ENCODE results near the gene CALCR.
"Not testable (repeated sequence)": the region's sequence is repeated elsewhere in the genome, so short reads cannot be mapped to it uniquely, and the experiment has no call there.

CALCR gene

DNA sequence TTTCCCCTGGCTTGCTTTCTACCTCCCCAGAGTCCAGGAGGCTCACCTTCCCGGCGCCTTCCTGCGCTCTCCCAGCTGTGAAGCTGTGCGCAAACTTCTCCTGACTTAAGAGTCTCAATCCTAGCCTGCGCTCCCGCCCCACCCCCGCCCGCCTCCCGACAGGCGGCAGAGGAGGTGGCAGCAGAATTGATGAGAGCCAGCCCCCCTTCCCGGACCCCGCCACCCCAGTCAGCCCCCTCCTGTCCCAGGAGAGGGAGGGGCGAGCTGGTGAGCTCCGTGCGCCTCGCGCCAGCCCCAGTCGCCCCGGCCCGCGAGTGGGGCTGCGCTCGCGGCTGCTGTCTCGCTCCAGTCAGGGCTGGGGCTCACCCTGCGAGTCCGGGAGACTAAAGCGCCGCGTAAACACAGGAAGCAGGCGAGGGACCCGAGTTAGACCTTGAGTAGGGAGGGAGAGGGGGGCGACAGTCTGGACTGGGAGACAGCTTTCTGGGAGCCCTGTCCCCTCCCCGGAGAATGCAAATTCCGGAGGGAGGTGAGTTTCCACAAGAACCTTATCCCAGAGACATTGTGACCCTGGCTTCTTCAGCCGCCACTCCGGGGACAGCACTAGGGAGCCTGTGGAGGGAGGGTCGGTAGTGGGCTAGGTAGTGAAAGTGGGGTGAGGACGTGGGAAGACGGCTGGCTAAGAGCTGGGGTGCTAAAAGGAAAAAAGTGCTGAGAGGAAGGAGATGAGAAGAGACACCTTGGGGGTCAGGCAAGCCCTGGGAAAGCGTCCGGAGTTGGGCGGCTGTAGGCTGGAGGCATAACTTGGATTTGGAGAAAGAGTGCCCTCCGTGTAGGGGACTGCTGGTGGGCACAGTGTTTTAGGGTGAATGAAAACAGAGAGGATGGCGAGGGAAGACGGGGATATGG, at the start of gene CALCR:
TSS of gene CALCR (minus strand) at position 79 of the 909 bp plus-strand sequence. CDS start 87,743 bp downstream, outside the sequence.
- no peaks in the 10 kb centered on the region for H3K9me3 Mint-ChIP-seq
- H3K36me3 Mint-ChIP-seq (ENCODE audit: low read depth), result no peaks in the 10 kb centered on the region
- peaks cover 43% of the 10 kb centered on the region for H3K27me3 Mint-ChIP-seq

DNA sequence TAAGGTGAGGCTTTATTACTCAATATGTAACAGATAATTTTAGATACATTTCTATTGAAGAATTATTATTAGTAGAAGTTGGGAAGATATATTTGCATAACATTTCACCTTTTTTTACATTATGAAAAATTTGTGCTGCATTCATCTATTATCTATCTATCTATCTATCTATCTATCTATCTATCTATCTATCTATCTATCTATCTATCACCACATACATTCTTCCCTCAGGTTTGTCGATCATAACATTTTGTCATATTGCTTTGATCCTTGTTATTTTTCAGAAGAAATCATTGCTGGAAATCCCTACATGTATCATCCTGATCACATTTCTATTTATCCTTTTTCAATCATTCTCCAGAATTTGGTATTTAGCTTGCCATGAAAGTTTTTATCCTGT, 49.3 kb upstream of the CALCR start:
- Mint-ChIP-seq H3K4me3 (no peak overlapping the region), H3K27me3 (peaks cover 3% of the 10 kb centered on the region), H3K9me3 (peaks cover 7% of the 10 kb centered on the region)

More for the DNA sequence above, at the start of gene CALCR:
- no peak within 1 kb of the TSS for H3K27ac Mint-ChIP-seq
- H3K4me1 Mint-ChIP-seq (ENCODE audit: low read depth), result no peaks in the 10 kb centered on the region
- H3K4me3 Mint-ChIP-seq, result no peak within 1 kb of the TSS

DNA sequence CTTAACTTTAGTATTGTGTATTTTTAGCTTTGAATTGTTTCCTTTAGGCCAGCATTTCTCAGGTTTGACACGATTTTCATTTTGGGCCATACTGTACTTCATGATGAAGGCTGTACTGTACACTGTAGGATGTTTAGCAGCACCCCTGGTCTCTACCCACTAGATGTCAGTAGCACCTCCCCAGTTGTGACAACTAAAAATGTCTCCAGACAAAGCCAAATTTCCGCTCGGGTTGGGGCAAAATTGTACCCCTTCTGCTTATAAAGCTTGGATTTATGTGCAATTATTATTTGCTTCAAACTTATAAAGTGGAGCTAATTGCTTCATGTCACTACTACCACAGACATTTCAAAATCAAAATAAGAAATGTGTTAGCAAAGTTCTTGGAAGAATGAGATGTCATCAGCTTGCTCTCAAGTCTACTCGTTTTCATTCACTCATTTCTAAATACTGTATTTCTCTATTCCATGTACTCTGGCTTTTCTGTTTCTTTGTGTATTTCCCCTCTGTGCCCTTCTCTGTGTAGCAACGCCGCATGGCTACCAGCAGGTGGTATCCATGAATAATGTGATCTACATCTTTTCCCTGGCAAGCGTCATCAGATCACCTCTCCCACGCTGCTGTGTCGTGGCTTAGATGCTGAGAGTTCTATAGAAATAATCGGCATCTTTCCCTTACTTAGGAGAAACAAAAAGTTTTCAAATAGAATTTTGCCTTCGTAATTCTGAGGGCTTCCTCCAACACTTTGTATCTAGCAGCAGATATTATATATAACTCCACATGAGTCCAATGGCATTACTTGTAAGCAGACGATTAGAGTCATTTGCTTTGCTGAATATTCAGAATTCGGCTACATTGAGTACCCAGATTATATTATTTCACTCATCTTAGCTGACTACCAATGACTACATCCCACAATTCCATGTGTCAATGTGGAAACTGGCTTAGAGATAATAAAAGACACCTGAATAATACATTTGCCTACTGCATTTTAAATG, 47.8 kb upstream of the CALCR start:
- Mint-ChIP-seq H3K36me3 (ENCODE audit: low read depth) (no peaks in the 10 kb centered on the region), H3K4me1 (ENCODE audit: low read depth) (no peaks in the 10 kb centered on the region), H3K9me3 (peaks cover 7% of the 10 kb centered on the region), H3K27me3 (peaks cover 3% of the 10 kb centered on the region), H3K4me3 (no peak overlapping the region), H3K27ac (no peak overlapping the region)

More for the DNA sequence above, 49.3 kb upstream of the CALCR start:
- no peaks in the 10 kb centered on the region for H3K36me3 Mint-ChIP-seq (ENCODE audit: low read depth)
- H3K4me1 Mint-ChIP-seq (ENCODE audit: low read depth), result no peaks in the 10 kb centered on the region
- H3K27ac Mint-ChIP-seq, result no peak overlapping the region

DNA sequence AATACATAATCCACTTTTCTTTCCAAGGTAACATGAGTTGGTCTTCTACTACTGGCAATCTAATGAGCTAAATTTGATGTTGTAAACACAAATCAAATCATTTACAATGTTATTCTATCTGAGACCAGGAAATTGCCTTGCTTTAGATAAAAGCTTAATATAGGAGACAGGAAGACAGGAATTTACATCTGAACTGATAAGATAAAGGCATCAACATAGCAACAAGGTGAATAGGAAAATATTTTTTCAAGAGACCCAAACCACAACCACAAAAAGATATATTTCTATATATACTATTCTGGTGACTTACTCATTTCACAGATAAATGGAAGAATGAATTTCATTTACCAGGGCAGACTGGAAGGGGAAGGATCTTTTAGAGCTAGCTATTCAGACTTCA, 46.3 kb upstream of the CALCR start:
- H3K36me3 Mint-ChIP-seq (ENCODE audit: low read depth), result no peaks in the 10 kb centered on the region
- no peaks in the 10 kb centered on the region for H3K4me1 Mint-ChIP-seq (ENCODE audit: low read depth)
- H3K27me3 Mint-ChIP-seq, result peaks cover 3% of the 10 kb centered on the region
- no peaks in the 10 kb centered on the region for H3K9me3 Mint-ChIP-seq
- H3K4me3 Mint-ChIP-seq, result no peak overlapping the region
- H3K27ac Mint-ChIP-seq, result no peak overlapping the region

DNA sequence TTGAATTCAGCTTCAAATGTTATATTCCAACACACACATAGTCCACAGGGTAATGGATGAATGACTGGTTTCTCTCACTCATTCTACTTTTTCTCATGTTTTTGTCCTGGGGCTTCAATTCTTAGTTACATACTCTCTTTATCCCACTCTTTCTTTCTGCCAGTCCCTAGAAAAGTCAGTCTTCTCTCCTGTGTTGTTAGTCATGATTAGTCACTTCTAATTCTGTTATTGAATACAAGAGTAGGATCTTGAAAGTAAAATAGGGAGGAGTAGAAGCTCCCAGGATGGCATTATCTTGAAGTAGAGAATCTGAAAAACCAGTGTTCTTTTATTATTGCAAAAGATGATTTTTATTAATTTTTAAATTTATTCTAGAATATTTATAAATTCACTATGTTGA, 45.5 kb upstream of the CALCR start:
- H3K27me3 Mint-ChIP-seq, result peaks cover 3% of the 10 kb centered on the region
- H3K36me3 Mint-ChIP-seq (ENCODE audit: low read depth), result no peaks in the 10 kb centered on the region
- no peak overlapping the region for H3K27ac Mint-ChIP-seq
- H3K4me3 Mint-ChIP-seq, result no peak overlapping the region
- no peaks in the 10 kb centered on the region for H3K9me3 Mint-ChIP-seq
- H3K4me1 Mint-ChIP-seq (ENCODE audit: low read depth), result no peaks in the 10 kb centered on the region

DNA sequence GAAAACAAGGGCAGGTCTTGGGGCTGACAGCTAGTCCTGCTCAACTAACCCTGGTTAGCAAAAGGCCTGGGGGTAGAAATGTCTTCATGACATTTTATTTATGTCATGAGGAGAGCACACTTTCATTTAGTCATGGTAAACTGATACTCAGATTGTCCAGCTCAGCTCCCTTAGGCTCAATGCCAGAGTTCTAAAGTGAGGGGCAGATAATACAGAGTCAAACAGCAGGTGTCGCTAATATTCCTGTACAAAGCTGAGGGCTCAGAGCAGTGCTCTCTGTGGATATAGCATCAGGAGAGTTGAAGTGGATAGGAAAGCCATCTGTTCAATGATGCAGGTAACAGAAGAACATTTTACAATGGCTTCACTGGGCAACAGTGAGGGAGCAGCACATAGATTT, 26.8 kb upstream of the CALCR start:
- H3K36me3 Mint-ChIP-seq (ENCODE audit: low read depth), result no peaks in the 10 kb centered on the region
- H3K9me3 Mint-ChIP-seq, result no peaks in the 10 kb centered on the region
- H3K4me1 Mint-ChIP-seq (ENCODE audit: low read depth), result no peaks in the 10 kb centered on the region
- no peaks in the 10 kb centered on the region for H3K27me3 Mint-ChIP-seq
- H3K4me3 Mint-ChIP-seq, result no peak overlapping the region
- H3K27ac Mint-ChIP-seq, result no peak overlapping the region

DNA sequence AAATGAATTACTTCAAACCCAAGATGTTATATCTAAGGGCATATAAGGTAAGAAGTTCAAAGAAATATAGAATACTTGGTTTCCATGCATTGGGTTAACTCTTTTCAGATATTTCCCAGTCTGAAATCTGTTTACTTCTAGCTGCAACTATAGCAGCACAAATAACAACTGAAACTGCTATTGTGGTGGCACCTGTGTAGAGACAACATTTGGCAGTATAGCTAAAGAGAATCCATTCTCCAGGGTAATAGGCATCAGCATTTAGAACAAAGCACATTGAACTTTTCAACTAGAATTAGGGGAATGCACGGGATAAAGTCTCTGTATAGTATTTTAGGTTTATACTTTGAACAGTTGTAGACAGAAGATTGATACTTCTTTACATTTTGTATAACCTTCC, 19.7 kb upstream of the CALCR start:
- no peak overlapping the region for H3K4me3 Mint-ChIP-seq
- H3K4me1 Mint-ChIP-seq (ENCODE audit: low read depth), result no peaks in the 10 kb centered on the region
- no peaks in the 10 kb centered on the region for H3K36me3 Mint-ChIP-seq (ENCODE audit: low read depth)
- no peak overlapping the region for H3K27ac Mint-ChIP-seq
- no peaks in the 10 kb centered on the region for H3K9me3 Mint-ChIP-seq
- H3K27me3 Mint-ChIP-seq, result peaks cover 4% of the 10 kb centered on the region

DNA sequence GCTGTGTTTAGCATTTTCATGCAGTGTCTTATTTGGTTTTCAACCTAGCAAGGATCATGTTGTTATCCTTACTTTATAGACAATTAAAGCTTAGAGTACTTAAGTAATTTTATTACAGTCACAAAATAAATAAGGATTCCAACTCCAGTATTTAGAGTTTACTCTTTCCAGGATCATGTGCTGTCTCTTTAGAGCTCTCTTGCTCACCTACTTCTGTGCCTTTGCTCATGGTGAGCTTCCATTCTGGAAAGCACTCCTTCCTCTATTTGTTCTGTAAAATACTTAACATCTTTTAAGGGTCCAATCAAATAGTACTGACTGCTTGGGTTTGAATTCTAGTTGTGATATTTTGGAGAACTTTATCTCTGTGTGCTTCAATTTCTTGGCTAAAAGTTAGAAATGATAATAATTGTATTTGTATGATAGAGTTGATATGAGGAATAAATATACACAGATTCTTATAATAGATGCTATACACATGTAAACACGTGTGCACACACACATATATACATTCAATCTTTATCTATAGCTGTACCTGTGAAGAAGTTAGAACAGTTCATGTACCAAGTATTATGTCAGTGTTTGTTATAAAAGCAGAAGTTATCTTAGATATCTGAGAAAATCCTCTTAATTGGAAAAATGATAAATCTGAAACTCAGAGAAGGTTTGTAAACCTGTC, 18.2 kb upstream of the CALCR start:
- no peak overlapping the region for H3K4me3 Mint-ChIP-seq
- peaks cover 4% of the 10 kb centered on the region for H3K27me3 Mint-ChIP-seq
- no peaks in the 10 kb centered on the region for H3K36me3 Mint-ChIP-seq (ENCODE audit: low read depth)
- H3K9me3 Mint-ChIP-seq, result no peaks in the 10 kb centered on the region
- H3K27ac Mint-ChIP-seq, result no peak overlapping the region
- H3K4me1 Mint-ChIP-seq (ENCODE audit: low read depth), result no peaks in the 10 kb centered on the region

DNA sequence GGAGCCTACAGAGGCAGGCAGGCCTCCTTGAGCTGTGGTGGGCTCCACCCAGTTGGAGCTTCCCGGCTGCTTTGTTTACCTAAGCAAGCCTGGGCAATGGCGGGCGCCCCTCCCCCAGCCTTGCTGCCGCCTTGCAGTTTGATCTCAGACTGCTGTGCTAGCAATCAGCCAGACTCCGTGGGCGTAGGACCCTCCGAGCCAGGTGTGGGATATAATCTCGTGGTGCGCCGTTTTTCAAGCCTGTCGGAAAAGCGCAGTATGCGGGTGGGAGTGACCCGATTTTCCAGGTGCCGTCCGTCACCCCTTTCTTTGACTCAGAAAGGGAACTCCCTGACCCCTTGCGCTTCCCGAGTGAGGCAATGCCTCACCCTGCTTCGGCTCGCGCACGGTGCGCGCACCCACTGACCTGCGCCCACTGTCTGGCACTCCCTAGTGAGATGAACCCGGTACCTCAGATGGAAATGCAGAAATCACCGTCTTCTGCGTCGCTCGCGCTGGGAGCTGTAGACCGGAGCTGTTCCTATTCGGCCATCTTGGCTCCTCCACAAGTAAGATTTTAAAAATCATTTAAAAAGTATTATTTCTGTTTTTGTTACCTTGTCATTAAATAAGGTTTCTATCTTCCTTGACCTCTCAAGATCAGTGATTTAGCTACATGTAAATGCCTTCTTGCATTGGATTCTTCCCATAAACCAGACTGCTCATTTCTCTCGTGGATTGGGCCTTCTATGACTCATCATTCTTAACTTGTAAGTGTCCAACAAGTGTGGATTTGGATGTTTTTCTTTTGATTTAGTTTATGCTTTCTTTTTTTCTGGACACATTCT, 16.9 kb upstream of the CALCR start:
- not testable (repeated sequence) for H3K4me3 Mint-ChIP-seq

DNA sequence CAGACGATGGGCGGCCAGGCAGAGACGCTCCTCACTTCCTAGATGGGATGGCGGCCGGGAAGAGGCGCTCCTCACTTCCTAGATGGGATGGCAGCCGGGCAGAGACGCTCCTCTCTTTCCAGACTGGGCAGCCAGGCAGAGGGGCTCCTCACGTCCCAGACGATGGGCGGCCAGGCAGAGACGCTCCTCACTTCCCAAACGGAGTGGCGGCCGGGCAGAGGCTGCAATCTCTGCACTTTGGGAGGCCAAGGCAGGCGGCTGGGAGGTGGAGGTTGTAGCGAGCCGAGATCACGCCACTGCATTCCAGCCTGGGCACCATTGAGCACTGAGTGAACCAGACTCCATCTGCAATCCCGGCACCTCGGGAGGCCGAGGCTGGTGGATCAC, 11.9 kb upstream of the CALCR start:
- H3K27me3 Mint-ChIP-seq, H3K4me3 Mint-ChIP-seq, H3K9me3 Mint-ChIP-seq: not testable (repeated sequence)

More for the DNA sequence above, 16.9 kb upstream of the CALCR start:
- H3K27ac Mint-ChIP-seq; H3K27me3 Mint-ChIP-seq; H3K4me1 Mint-ChIP-seq (ENCODE audit: low read depth); H3K36me3 Mint-ChIP-seq (ENCODE audit: low read depth); H3K9me3 Mint-ChIP-seq: not testable (repeated sequence)

DNA sequence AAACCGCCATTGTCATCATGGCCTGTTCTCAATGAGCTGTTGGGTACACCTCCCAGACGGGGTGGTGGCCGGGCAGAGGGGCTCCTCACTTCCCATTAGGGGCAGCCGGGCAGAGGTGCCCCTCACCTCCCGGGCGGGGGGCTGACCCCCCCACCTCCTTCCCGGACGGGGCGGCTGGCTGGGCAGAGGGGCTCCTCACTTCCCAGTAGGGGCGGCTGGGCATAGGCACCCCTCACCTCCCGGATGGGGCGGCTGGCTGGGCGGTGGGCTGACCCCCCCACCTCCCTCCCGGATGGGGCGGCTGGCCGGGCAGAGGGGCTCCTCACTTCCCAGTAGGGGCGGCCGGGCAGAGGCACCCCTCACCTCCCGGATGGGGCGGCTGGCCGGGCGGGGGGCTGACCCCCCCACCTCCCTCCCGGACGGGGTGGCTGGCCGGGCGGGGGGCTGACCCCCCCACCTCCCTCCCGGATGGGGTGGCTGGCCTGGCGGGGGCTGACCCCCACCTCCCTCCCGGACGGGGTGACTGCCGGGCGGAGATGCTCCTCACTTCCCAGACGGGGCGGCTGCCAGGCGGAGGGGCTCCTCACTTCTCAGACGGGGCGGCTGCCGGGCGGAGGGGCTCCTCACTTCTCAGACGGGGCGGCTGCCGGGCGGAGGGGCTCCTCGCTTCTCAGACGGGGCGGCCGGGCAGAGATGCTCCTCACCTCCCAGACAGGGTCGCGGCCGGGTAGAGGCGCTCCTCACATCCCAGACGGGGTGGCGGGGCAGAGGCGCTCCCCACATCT, 11.4 kb upstream of the CALCR start:
- H3K4me1 Mint-ChIP-seq (ENCODE audit: low read depth); H3K36me3 Mint-ChIP-seq (ENCODE audit: low read depth); H3K27me3 Mint-ChIP-seq; H3K9me3 Mint-ChIP-seq; H3K4me3 Mint-ChIP-seq; H3K27ac Mint-ChIP-seq: not testable (repeated sequence)

More for the DNA sequence above, 11.9 kb upstream of the CALCR start:
- H3K27ac Mint-ChIP-seq; H3K36me3 Mint-ChIP-seq (ENCODE audit: low read depth); H3K4me1 Mint-ChIP-seq (ENCODE audit: low read depth): not testable (repeated sequence)

DNA sequence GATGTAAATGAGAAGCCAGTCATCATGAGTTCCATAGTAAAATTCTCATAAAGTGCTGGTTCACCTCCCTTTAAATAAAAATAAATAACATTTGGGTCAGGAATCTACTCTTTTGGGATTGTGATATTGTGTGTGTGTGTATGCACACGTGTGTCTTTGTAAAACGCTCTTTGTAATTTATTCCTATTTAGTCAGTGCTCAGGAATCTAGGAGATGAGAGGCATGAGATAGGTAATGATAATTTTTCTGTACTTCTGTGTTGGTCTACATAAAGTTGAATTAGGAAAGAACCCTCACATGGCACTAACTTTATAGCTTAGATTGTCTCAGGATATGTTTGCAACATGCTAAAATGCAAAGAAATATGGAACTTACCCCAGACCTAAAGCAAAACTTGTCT, 4.9 kb upstream of the CALCR start:
- Mint-ChIP-seq H3K9me3 (no peaks in the 10 kb centered on the region), H3K27me3 (peaks cover 32% of the 10 kb centered on the region), H3K27ac (no peak overlapping the region), H3K36me3 (ENCODE audit: low read depth) (no peaks in the 10 kb centered on the region), H3K4me3 (no peak overlapping the region), H3K4me1 (ENCODE audit: low read depth) (no peaks in the 10 kb centered on the region)

DNA sequence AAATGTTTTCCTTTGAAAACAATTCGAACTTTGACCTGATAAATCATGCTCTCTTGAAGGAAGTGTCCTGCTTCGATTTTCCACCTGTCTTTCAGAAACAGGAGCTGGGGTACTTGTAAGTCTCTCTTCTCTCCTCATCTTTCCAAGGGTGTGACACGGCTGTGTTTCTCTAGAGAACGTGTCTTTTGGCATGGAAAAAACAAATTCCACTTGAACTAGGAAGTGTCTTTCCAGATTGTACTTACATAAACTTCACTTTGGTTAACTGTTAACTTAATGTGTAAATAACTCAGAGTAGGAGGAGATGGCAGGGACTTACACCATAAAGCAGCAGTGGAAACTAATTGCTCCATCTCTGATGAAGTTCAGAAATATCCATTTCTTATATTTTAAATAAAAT, 4.2 kb upstream of the CALCR start:
- Mint-ChIP-seq H3K36me3 (ENCODE audit: low read depth) (no peaks in the 10 kb centered on the region), H3K9me3 (no peaks in the 10 kb centered on the region), H3K4me1 (ENCODE audit: low read depth) (no peaks in the 10 kb centered on the region), H3K27ac (no peak overlapping the region), H3K4me3 (no peak overlapping the region), H3K27me3 (peaks cover 39% of the 10 kb centered on the region)

Data from stimulated activated naive CD8-positive, alpha-beta T cell treated with anti-CD3 and anti-CD28 coated beads, Interleukin-15, Interleukin-2, amounts not matched to agents 100 ng/mL and 50 ng/mL, for 24 hours (primary cell).